Activated T-helper 2 cell treated with anti-CD3 and anti-CD28 coated beads, Interferon-gamma antibody, Interleukin-2, Interleukin-4, amounts not matched to agents 10 μg/mL and 5 μg/mL and 100 μg/mL, durations not matched to agents 14 hours and 24 hours and 36 hours (primary cell): ENCODE data around the gene DNAH10. TPM values are rescaled to one million over a fixed set of nuclear protein-coding genes. Genes with fewer than 3 reads are reported as not detected.

Experiments used
- DNase-seq: peaks from one replicate; pipeline ENCODE4 v3.0.0; 2021; ENCODE audit warnings: low spot score
- H3K27ac Mint-ChIP-seq: one replicate; pipeline ENCODE4 v1.8.0; 2021; ENCODE audit warnings: mixed read lengths
- H3K27me3 Mint-ChIP-seq: one replicate; pipeline ENCODE4 v1.8.0; 2021; ENCODE audit warnings: low read depth, mixed read lengths
- H3K36me3 Mint-ChIP-seq: one replicate; pipeline ENCODE4 v1.8.0; 2021; ENCODE audit warnings: low read depth, mixed read lengths
- H3K4me1 Mint-ChIP-seq: one replicate; pipeline ENCODE4 v1.8.0; 2021; ENCODE audit warnings: low read depth, mixed read lengths
- H3K4me3 Mint-ChIP-seq: one replicate; pipeline ENCODE4 v1.8.0; 2021; ENCODE audit warnings: low read depth, mild to moderate bottlenecking, moderate library complexity, mixed read lengths
- H3K9me3 Mint-ChIP-seq: one replicate; pipeline ENCODE4 v1.8.0; 2021; ENCODE audit warnings: mixed read lengths
- intact Hi-C: fragments of 100-400 bp; cut with micrococcal nuclease; formaldehyde crosslinking; loops from one replicate; pipeline ENCODE4 v1.15.1; 2023
- total RNA-seq: library from RNA; stranded (reverse); gene quantifications from 2 replicates; pipeline ENCODE4 v1.2.3, GENCODE V29; 2022

DNAH10 gene
- total RNA-seq, 1 donor from 2014 or later = 0.25 TPM

- H3K4me1 Mint-ChIP-seq = peaks cover 18% of the 10 kb centered on the region
- no peaks in the 10 kb centered on the region for H3K9me3 Mint-ChIP-seq
- no peak overlapping the region for H3K4me3 Mint-ChIP-seq
- peaks cover 78% of the 10 kb centered on the region for H3K36me3 Mint-ChIP-seq
- intact Hi-C loops = no loop called here
- H3K27me3 Mint-ChIP-seq = no peaks in the 10 kb centered on the region
- H3K27ac Mint-ChIP-seq = no peak overlapping the region
- DNase-seq = no peak
Observed at GRCh38 chr12:123727878-123728277, 34.2 kb upstream of the DNAH10 start.

- Mint-ChIP-seq H3K27me3 (no peaks in the 10 kb centered on the region), H3K4me3 (no peak overlapping the region), H3K9me3 (no peaks in the 10 kb centered on the region), H3K4me1 (peaks cover 13% of the 10 kb centered on the region), H3K27ac (peak overlapping the region; percentile 42), H3K36me3 (peaks cover 88% of the 10 kb centered on the region)
- intact Hi-C loops = no loop called here
- DNase-seq = no peak
Observed at GRCh38 chr12:123731596-123731995, 30.5 kb upstream of the DNAH10 start.

- H3K36me3 Mint-ChIP-seq = peaks cover 88% of the 10 kb centered on the region
- intact Hi-C loops = no loop called here
- no peak for DNase-seq
- H3K4me1 Mint-ChIP-seq = peaks cover 16% of the 10 kb centered on the region
- H3K9me3 Mint-ChIP-seq = no peaks in the 10 kb centered on the region
- no peak overlapping the region for H3K4me3 Mint-ChIP-seq
- H3K27me3 Mint-ChIP-seq = no peaks in the 10 kb centered on the region
- H3K27ac Mint-ChIP-seq = no peak overlapping the region
Observed at GRCh38 chr12:123732251-123732650, 29.9 kb upstream of the DNAH10 start.

GRCh38 chr12:123733229-123733628, 28.9 kb upstream of the DNAH10 start:
- Mint-ChIP-seq H3K4me1 (peaks cover 19% of the 10 kb centered on the region), H3K27ac (peak overlapping the region; percentile 62), H3K9me3 (no peaks in the 10 kb centered on the region), H3K36me3 (peaks cover 87% of the 10 kb centered on the region), H3K4me3 (no peak overlapping the region), H3K27me3 (no peaks in the 10 kb centered on the region)
- DNase-seq = no peak
- intact Hi-C loops = no loop called here

GRCh38 chr12:123734268-123734667, 27.8 kb upstream of the DNAH10 start:
- Mint-ChIP-seq H3K27ac (peak overlapping the region; percentile 58), H3K36me3 (peaks cover 87% of the 10 kb centered on the region), H3K4me1 (peaks cover 17% of the 10 kb centered on the region), H3K4me3 (no peak overlapping the region), H3K27me3 (no peaks in the 10 kb centered on the region), H3K9me3 (no peaks in the 10 kb centered on the region)
- DNase-seq = no peak
- intact Hi-C loops = no loop called here

- peak; percentile 20 for DNase-seq
- intact Hi-C loops = no loop called here
- Mint-ChIP-seq H3K9me3 (no peaks in the 10 kb centered on the region), H3K4me3 (peak overlapping the region; percentile 57), H3K27me3 (no peaks in the 10 kb centered on the region), H3K36me3 (peaks cover 86% of the 10 kb centered on the region), H3K27ac (peak overlapping the region; percentile 94), H3K4me1 (peaks cover 39% of the 10 kb centered on the region)
Observed at GRCh38 chr12:123741937-123742572, 20.0 kb upstream of the DNAH10 start.

GRCh38 chr12:123743002-123743401, 19.1 kb upstream of the DNAH10 start:
- H3K27me3 Mint-ChIP-seq = no peaks in the 10 kb centered on the region
- H3K27ac Mint-ChIP-seq = peak overlapping the region; percentile 86
- no peak for DNase-seq
- peak overlapping the region; percentile 42 for H3K4me3 Mint-ChIP-seq
- peaks cover 40% of the 10 kb centered on the region for H3K4me1 Mint-ChIP-seq
- intact Hi-C loops = no loop called here
- H3K36me3 Mint-ChIP-seq = peaks cover 86% of the 10 kb centered on the region
- no peaks in the 10 kb centered on the region for H3K9me3 Mint-ChIP-seq

- Mint-ChIP-seq H3K4me3 (no peak overlapping the region), H3K27ac (no peak overlapping the region), H3K4me1 (peaks cover 33% of the 10 kb centered on the region), H3K9me3 (no peaks in the 10 kb centered on the region), H3K36me3 (peaks cover 84% of the 10 kb centered on the region), H3K27me3 (no peaks in the 10 kb centered on the region)
- no peak for DNase-seq
- intact Hi-C loops = no loop called here
Observed at GRCh38 chr12:123744836-123745235, 17.3 kb upstream of the DNAH10 start.

GRCh38 chr12:123747309-123747708, 14.8 kb upstream of the DNAH10 start:
- Mint-ChIP-seq H3K36me3 (peaks cover 81% of the 10 kb centered on the region), H3K27me3 (no peaks in the 10 kb centered on the region)
- no peak for DNase-seq

GRCh38 chr12:123748161-123748560, 13.9 kb upstream of the DNAH10 start:
- intact Hi-C loops = no loop called here
- H3K27me3 Mint-ChIP-seq = no peaks in the 10 kb centered on the region
- peak overlapping the region; percentile 33 for H3K27ac Mint-ChIP-seq
- no peak overlapping the region for H3K4me3 Mint-ChIP-seq
- peaks cover 78% of the 10 kb centered on the region for H3K36me3 Mint-ChIP-seq
- no peak for DNase-seq
- peaks cover 24% of the 10 kb centered on the region for H3K4me1 Mint-ChIP-seq
- no peaks in the 10 kb centered on the region for H3K9me3 Mint-ChIP-seq

More at GRCh38 chr12:123747309-123747708, 14.8 kb upstream of the DNAH10 start:
- H3K4me3 Mint-ChIP-seq = no peak overlapping the region
- peaks cover 30% of the 10 kb centered on the region for H3K4me1 Mint-ChIP-seq
- intact Hi-C loops = no loop called here
- peak overlapping the region; percentile 15 for H3K27ac Mint-ChIP-seq
- H3K9me3 Mint-ChIP-seq = no peaks in the 10 kb centered on the region

GRCh38 chr12:123748661-123749060, 13.4 kb upstream of the DNAH10 start:
- Mint-ChIP-seq H3K4me1 (peaks cover 22% of the 10 kb centered on the region), H3K9me3 (no peaks in the 10 kb centered on the region), H3K36me3 (peaks cover 77% of the 10 kb centered on the region), H3K27me3 (no peaks in the 10 kb centered on the region), H3K27ac (peak overlapping the region; percentile 33), H3K4me3 (no peak overlapping the region)
- intact Hi-C loops = no loop called here
- no peak for DNase-seq

- Mint-ChIP-seq H3K27ac (no peak overlapping the region), H3K9me3 (no peaks in the 10 kb centered on the region), H3K36me3 (peaks cover 76% of the 10 kb centered on the region), H3K4me3 (no peak overlapping the region), H3K27me3 (no peaks in the 10 kb centered on the region), H3K4me1 (peaks cover 22% of the 10 kb centered on the region)
- DNase-seq = no peak
- intact Hi-C loops = no loop called here
Observed at GRCh38 chr12:123749355-123749754, 12.7 kb upstream of the DNAH10 start.

- DNase-seq = no peak
- Mint-ChIP-seq H3K27me3 (no peaks in the 10 kb centered on the region), H3K4me1 (peaks cover 22% of the 10 kb centered on the region), H3K4me3 (no peak overlapping the region), H3K9me3 (no peaks in the 10 kb centered on the region), H3K27ac (no peak overlapping the region), H3K36me3 (peaks cover 75% of the 10 kb centered on the region)
- intact Hi-C loops = no loop called here
Observed at GRCh38 chr12:123750159-123750656, 11.9 kb upstream of the DNAH10 start.
